DND-41 (cell line): ENCODE results near the gene OR51B6.

Source experiments
- ATAC-seq: fragments of 200-7000 bp; cut with Tn5 transposase; 3 replicates; pipeline ENCODE4 v1.9.1; 2021; ENCODE audit warnings: low read depth; ENCODE audit not compliant: insufficient read depth
- DNase-seq: peaks from one replicate; pipeline ENCODE4 v3.0.0-alpha.2; 2020
- H2AFZ ChIP-seq: 2 replicates; pipeline ENCODE4 v1.6.0; 2012; ENCODE audit warnings: low read depth, low read length
- H3K27ac ChIP-seq: 2 replicates; pipeline ENCODE4 v1.5.1; 2012; ENCODE audit warnings: low read length, inconsistent platforms
- H3K27me3 ChIP-seq: fragments of 200-600 bp; sonication (generic); 2 replicates; pipeline ENCODE4 v1.6.0; 2012; ENCODE audit warnings: low read length, mild to moderate bottlenecking, inconsistent platforms; ENCODE audit not compliant: insufficient read depth, poor library complexity
- H3K36me3 ChIP-seq: 2 replicates; pipeline ENCODE4 v1.5.1; 2012; ENCODE audit warnings: low read length, inconsistent platforms; ENCODE audit not compliant: insufficient read depth
- H3K4me1 ChIP-seq: 2 replicates; pipeline ENCODE4 v1.5.1; 2012; ENCODE audit warnings: mild to moderate bottlenecking, low read length; ENCODE audit not compliant: insufficient read depth
- H3K4me2 ChIP-seq: 2 replicates; pipeline ENCODE4 v1.6.0; 2012; ENCODE audit warnings: mild to moderate bottlenecking, moderate library complexity, low read length, inconsistent platforms; ENCODE audit not compliant: insufficient read depth
- H3K4me3 ChIP-seq, 2 experiments: fragments of 200-600 bp in 1 of 2; shearing (Covaris generic) in 1 of 2; 2 replicates each; pipeline ENCODE4 v1.5.1; 2012 to 2016; ENCODE audit warnings: inconsistent platforms in 2 of 2, low read length in 2 of 2, mild to moderate bottlenecking in 2 of 2, low read depth in 1 of 2, moderate library complexity in 1 of 2
- H3K79me2 ChIP-seq: 2 replicates; pipeline ENCODE4 v1.6.0; 2012; ENCODE audit warnings: low read length, inconsistent platforms; ENCODE audit not compliant: insufficient read depth
- H3K9ac ChIP-seq: 2 replicates; pipeline ENCODE4 v1.6.0; 2012; ENCODE audit warnings: low read depth, mild to moderate bottlenecking, inconsistent platforms, low read length, moderate library complexity
- H3K9me3 ChIP-seq: 2 replicates; pipeline ENCODE4 v1.5.1; 2012; ENCODE audit warnings: low read length, moderate library complexity, mild to moderate bottlenecking, inconsistent platforms; ENCODE audit not compliant: insufficient read depth, severe bottlenecking
- H4K20me1 ChIP-seq: 2 replicates; pipeline ENCODE4 v1.6.0; 2012; ENCODE audit warnings: low read length; ENCODE audit not compliant: insufficient read depth
- EZH2 ChIP-seq: IDR thresholded peaks from 3 replicates; pipeline ENCODE4 v1.6.1; 2012; ENCODE audit warnings: borderline replicate concordance, low read depth, mild to moderate bottlenecking, moderate library complexity, low read length, inconsistent platforms; ENCODE audit not compliant: severe bottlenecking
- TF ChIP-seq, protein P1 (sequence below): IDR thresholded peaks from 2 replicates; pipeline ENCODE4 v1.5.1; 2012; ENCODE audit warnings: borderline replicate concordance, low read length, moderate library complexity, mild to moderate bottlenecking; ENCODE audit not compliant: poor library complexity, severe bottlenecking; ENCODE audit errors: extremely low read depth

Gene OR51B6

DNA sequence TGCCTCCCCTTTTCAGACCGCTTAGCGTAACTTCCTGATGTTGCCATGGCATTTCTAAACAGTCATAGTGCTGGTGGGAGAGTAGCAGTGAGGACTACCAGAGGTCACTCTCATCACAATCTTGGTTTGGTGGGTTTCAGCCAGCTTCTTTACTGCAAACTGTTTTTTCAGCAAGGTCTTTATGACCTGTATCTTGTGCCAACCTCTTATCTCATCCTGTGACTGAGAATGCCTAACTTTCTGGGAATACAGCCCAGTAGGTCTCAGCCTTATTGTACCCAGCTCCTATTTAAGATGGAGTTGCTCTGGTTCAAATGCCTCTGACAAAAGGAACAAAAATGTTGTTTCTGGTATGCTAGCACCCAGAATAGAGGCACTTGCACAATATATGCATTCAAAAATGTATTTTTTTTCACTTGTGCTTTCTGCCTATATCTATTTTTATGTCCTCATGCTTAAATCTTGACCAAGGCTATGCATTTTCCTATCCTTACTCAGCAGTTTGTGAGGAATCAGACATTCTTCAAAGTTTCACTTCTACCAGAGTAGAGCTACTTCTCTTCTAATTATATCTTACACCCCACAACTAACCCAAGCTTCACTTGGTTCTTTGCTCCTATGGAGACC is 16.3 kb downstream of the OR51B6 start:
- DNase-seq: no peak
- H3K27ac ChIP-seq: no peak overlapping the region
- H3K36me3 ChIP-seq: no peaks in the 10 kb centered on the region
- no peak overlapping the region for H3K4me2 ChIP-seq
- H3K9ac ChIP-seq: no peak overlapping the region
- no peak overlapping the region for H2AFZ ChIP-seq
- H3K4me1 ChIP-seq: no peaks in the 10 kb centered on the region
- H3K79me2 ChIP-seq: no peaks in the 10 kb centered on the region
- TF ChIP-seq, protein P1, sequence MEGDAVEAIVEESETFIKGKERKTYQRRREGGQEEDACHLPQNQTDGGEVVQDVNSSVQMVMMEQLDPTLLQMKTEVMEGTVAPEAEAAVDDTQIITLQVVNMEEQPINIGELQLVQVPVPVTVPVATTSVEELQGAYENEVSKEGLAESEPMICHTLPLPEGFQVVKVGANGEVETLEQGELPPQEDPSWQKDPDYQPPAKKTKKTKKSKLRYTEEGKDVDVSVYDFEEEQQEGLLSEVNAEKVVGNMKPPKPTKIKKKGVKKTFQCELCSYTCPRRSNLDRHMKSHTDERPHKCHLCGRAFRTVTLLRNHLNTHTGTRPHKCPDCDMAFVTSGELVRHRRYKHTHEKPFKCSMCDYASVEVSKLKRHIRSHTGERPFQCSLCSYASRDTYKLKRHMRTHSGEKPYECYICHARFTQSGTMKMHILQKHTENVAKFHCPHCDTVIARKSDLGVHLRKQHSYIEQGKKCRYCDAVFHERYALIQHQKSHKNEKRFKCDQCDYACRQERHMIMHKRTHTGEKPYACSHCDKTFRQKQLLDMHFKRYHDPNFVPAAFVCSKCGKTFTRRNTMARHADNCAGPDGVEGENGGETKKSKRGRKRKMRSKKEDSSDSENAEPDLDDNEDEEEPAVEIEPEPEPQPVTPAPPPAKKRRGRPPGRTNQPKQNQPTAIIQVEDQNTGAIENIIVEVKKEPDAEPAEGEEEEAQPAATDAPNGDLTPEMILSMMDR: no peak
- no peak for TF ChIP-seq EZH2
- no peaks in the 10 kb centered on the region for H3K9me3 ChIP-seq
- H3K4me3 ChIP-seq: no peak overlapping the region
- no peak for ATAC-seq
- no peaks in the 10 kb centered on the region for H4K20me1 ChIP-seq
- H3K27me3 ChIP-seq: peaks cover 3% of the 10 kb centered on the region

DNA sequence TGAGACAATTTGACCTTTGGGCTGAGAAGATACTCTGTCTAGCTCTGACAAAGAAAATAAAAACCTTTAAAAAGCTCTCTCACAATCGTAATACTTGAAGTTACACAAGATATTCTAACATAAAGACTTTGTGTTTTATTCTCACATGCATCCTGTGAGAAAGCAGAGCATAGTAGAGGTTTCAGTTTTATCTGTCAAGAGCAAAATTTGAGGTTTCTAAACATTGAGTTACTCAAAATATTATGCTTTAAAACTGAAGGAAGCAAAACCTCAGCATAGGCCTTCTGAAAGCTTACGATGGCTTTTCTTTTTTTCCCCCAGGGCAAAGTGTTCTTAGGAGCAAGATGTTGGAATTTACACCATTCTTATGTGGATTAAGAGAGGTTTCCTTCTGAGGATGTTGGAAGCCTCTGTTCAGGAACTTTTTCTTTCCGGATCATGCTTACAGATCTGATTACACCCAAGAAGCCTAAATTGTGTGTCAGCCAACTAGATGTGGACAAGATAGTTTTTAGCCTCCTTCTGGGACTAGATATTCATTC is 17.3 kb downstream of the OR51B6 start:
- H3K79me2 ChIP-seq: no peaks in the 10 kb centered on the region

DNA sequence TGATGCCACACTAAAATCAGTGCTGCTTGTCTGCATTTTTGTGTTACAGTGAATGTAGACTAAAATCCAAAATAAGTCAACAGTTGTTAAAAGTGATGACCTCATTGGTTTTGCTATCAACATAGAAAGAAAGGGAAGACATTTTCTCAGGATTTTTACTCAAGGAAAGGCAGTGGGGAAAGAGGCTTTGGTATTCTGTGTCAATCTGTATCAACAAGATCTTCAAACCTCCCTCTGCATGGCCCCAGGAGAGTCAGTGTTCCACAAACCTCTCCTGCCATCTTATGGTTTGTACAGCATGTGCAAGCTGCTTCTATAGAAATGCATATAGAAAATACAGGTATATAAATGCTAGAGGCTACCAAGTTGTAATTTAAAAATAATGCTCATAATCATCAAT is 18.5 kb downstream of the OR51B6 start:
- Histone ChIP-seq H3K27me3 (peaks cover 3% of the 10 kb centered on the region), H3K4me2 (no peak overlapping the region), H3K9me3 (no peaks in the 10 kb centered on the region), H3K79me2 (no peaks in the 10 kb centered on the region), H4K20me1 (no peaks in the 10 kb centered on the region), H3K4me1 (no peaks in the 10 kb centered on the region), H3K4me3 (no peak overlapping the region), H3K36me3 (no peaks in the 10 kb centered on the region), H3K9ac (no peak overlapping the region), H3K27ac (no peak overlapping the region), H2AFZ (no peak overlapping the region)
- DNase-seq: no peak
- ATAC-seq: no peak
- no peak for TF ChIP-seq EZH2
- TF ChIP-seq, protein P1: peak; percentile 28

More for the DNA sequence above, 17.3 kb downstream of the OR51B6 start:
- H3K4me2 ChIP-seq: no peak overlapping the region
- H4K20me1 ChIP-seq: no peaks in the 10 kb centered on the region
- no peaks in the 10 kb centered on the region for H3K36me3 ChIP-seq
- no peak overlapping the region for H2AFZ ChIP-seq
- H3K9me3 ChIP-seq: no peaks in the 10 kb centered on the region
- ATAC-seq: no peak
- H3K27ac ChIP-seq: no peak overlapping the region
- H3K9ac ChIP-seq: no peak overlapping the region
- DNase-seq: no peak
- H3K27me3 ChIP-seq: peaks cover 3% of the 10 kb centered on the region
- H3K4me3 ChIP-seq: no peak overlapping the region
- TF ChIP-seq, protein P1: no peak
- no peak for TF ChIP-seq EZH2
- no peaks in the 10 kb centered on the region for H3K4me1 ChIP-seq
